Hepatocyte (in vitro differentiated cells): ENCODE measurements around the gene PTPRD. TPM values are rescaled to one million over a fixed set of nuclear protein-coding genes. Genes with fewer than 3 reads are reported as not detected.

ENCODE experiments used
- DNase-seq: peaks from one replicate; pipeline ENCODE4 v3.0.0-alpha.2; 2016; ENCODE audit warnings: low spot score
- H2AFZ ChIP-seq: fragments of 200-600 bp; sonication (generic); 2 replicates; pipeline ENCODE4 v1.6.0; 2016; ENCODE audit warnings: antibody characterized with exemption, mild to moderate bottlenecking
- H3K27ac ChIP-seq: fragments of 200-600 bp; sonication (generic); 2 replicates; pipeline ENCODE4 v1.5.1; 2016; ENCODE audit warnings: mild to moderate bottlenecking
- H3K27me3 ChIP-seq: fragments of 200-600 bp; sonication (generic); 2 replicates; pipeline ENCODE4 v1.6.1; 2016
- H3K36me3 ChIP-seq: fragments of 200-600 bp; sonication (generic); replicated peaks from 2 replicates; pipeline ENCODE4 v1.5.1; 2016; ENCODE audit warnings: low read depth; ENCODE audit not compliant: insufficient read depth
- H3K4me1 ChIP-seq: fragments of 200-600 bp; sonication (generic); 2 replicates; pipeline ENCODE4 v1.5.1; 2016; ENCODE audit warnings: mild to moderate bottlenecking, moderate library complexity; ENCODE audit not compliant: insufficient read depth
- H3K4me2 ChIP-seq: fragments of 200-600 bp; sonication (generic); 2 replicates; pipeline ENCODE4 v1.6.0; 2016
- H3K4me3 ChIP-seq: fragments of 200-600 bp; sonication (generic); 2 replicates; pipeline ENCODE4 v1.5.1; 2016; ENCODE audit warnings: mild to moderate bottlenecking
- H3K79me2 ChIP-seq: fragments of 200-600 bp; sonication (generic); 2 replicates; pipeline ENCODE4 v1.6.0; 2017; ENCODE audit warnings: mild to moderate bottlenecking
- H3K9me2 ChIP-seq: fragments of 200-600 bp; sonication (generic); replicated peaks from 2 replicates; pipeline ENCODE4 v1.6.0; 2017; ENCODE audit warnings: mild to moderate bottlenecking; ENCODE audit not compliant: insufficient read depth
- H3K9me3 ChIP-seq: fragments of 200-600 bp; sonication (generic); 2 replicates; pipeline ENCODE4 v1.5.1; 2016; ENCODE audit warnings: low read depth, mild to moderate bottlenecking
- H4K20me1 ChIP-seq: fragments of 200-600 bp; sonication (generic); 2 replicates; pipeline ENCODE4 v1.6.0; 2016; ENCODE audit warnings: mild to moderate bottlenecking; ENCODE audit not compliant: insufficient read depth, poor library complexity, severe bottlenecking
- EZH2 ChIP-seq: fragments of 200-600 bp; sonication (generic); IDR thresholded peaks from 2 replicates; pipeline ENCODE4 v1.6.1; 2016; ENCODE audit warnings: antibody characterized with exemption, mild to moderate bottlenecking, borderline replicate concordance
- EZH2phosphoT487 ChIP-seq: fragments of 200-600 bp; sonication (generic); IDR thresholded peaks from one replicate; pipeline ENCODE4 v1.6.1; 2018; ENCODE audit warnings: antibody characterized with exemption, mild to moderate bottlenecking, low read depth, moderate library complexity; ENCODE audit not compliant: unreplicated experiment, severe bottlenecking
- WGBS: methylation state at CpG from one replicate; pipeline ENCODE4 v1.1.6; 2016; ENCODE audit warnings: low lambda C conversion rate; ENCODE audit errors: missing lambda C conversion rate; 5-methylcytosine and 5-hydroxymethylcytosine counted together
- polyA plus RNA-seq: library from polyadenylated mRNA; unstranded; fragments of >200 nt; fragmentation: Nextera tagmentation; extraction: Ambion mirVana; gene quantifications from 2 replicates; pipeline ENCODE4 v1.2.1, GENCODE V29; 2016
- total RNA-seq: library from RNA; depleted of rRNA; stranded (reverse); fragments of >200 nt; gene quantifications from 2 replicates; pipeline ENCODE4 v1.2.3, GENCODE V29; 2014
- TF ChIP-seq, protein P1 (sequence below): fragments of 200-600 bp; sonication (generic); IDR thresholded peaks from 2 replicates; pipeline ENCODE4 v1.5.1; 2016; ENCODE audit warnings: antibody characterized with exemption, mild to moderate bottlenecking; ENCODE audit not compliant: poor library complexity

Gene PTPRD
- total and polyA plus RNA-seq, 2 experiments from 2014 or later, result 6.5 to 77.6 TPM

DNA sequence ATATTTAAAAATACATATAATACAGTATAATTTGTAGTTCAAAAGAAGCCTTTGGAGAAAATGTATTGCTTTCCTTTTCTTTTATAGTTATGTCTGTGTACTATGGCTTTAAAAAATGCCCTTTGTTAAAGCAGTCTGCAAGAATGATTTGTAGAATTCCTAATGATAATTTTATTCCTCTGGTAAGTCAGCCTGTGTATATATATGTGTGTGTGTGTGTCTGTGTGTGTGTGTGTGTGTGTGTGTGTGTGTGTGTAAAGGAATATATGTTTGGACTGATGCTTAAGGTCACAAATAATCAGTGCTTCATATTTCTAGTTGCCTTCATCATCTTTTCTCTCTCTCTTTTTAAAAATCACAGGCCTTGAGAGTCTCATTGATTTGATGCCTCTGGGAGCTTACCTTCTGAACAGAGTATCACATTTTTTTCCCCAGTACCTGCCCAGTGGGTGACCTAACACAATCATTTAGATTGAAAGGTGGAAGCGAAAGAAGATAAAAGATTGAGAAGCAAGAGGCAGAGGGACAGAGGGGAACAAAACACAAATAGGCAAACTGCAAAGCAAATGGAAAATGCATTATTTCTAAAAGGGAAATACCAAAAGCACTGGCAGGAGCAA, 2104.0 kb downstream of the PTPRD start:
- no peaks in the 10 kb centered on the region for H3K9me3 ChIP-seq
- no peak for DNase-seq
- no peak overlapping the region for H3K27ac ChIP-seq

DNA sequence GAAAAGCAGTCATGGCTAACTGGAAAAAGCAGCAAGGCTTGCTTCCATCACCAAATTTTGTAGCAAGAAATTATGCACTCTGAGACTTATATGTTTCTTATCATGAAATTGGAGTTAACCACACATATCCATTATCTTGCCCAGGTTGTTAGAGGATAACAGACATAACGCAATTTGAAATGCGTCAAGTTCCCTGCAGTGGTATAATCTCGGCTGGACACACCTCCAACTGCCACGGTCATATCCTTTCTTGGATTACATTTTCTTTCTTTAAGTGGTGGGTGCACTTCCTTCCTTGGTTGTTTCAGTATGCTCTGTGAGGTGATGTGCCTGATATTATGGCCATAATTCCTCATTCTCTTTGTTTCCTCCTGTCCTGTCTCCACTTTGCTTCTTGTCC, 2118.2 kb downstream of the PTPRD start:
- WGBS, result 89% methylated on average over 4 of the region's 4 CpGs

More for the DNA sequence above, 2104.0 kb downstream of the PTPRD start:
- Histone ChIP-seq H3K9me2 (no peaks in the 10 kb centered on the region), H3K4me3 (no peak overlapping the region), H4K20me1 (no peaks in the 10 kb centered on the region), H3K4me1 (no peaks in the 10 kb centered on the region), H3K4me2 (no peak overlapping the region), H3K27me3 (no peaks in the 10 kb centered on the region), H3K36me3 (no peaks in the 10 kb centered on the region), H3K79me2 (no peaks in the 10 kb centered on the region), H2AFZ (no peak overlapping the region)
- WGBS, result 96% methylated on average over 1 of the region's 1 CpG
- TF ChIP-seq EZH2, result no peak
- TF ChIP-seq, protein P1, sequence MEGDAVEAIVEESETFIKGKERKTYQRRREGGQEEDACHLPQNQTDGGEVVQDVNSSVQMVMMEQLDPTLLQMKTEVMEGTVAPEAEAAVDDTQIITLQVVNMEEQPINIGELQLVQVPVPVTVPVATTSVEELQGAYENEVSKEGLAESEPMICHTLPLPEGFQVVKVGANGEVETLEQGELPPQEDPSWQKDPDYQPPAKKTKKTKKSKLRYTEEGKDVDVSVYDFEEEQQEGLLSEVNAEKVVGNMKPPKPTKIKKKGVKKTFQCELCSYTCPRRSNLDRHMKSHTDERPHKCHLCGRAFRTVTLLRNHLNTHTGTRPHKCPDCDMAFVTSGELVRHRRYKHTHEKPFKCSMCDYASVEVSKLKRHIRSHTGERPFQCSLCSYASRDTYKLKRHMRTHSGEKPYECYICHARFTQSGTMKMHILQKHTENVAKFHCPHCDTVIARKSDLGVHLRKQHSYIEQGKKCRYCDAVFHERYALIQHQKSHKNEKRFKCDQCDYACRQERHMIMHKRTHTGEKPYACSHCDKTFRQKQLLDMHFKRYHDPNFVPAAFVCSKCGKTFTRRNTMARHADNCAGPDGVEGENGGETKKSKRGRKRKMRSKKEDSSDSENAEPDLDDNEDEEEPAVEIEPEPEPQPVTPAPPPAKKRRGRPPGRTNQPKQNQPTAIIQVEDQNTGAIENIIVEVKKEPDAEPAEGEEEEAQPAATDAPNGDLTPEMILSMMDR, result no peak
- no peak for TF ChIP-seq EZH2phosphoT487

DNA sequence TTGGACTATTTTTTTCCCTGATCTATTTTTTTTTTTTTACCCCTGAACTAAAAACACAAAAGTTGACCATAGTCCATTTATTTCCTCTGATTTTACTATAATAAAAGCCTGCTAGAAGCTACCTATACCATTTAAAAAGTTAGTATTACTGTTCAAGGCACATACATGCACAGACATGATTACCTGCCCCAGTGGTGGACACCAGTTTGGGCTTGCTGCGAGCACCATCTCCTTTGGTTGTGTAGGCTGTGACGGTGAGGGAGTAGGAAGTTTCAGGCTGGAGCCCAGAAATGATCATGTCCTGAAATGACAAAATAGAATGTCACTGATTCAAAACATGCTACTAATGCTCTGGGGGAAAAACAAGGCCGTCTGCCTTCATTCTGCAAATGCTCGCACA, 2120.1 kb downstream of the PTPRD start:
- TF ChIP-seq EZH2, result no peak
- no peak for TF ChIP-seq EZH2phosphoT487
- TF ChIP-seq, protein P1, result no peak
- Histone ChIP-seq H3K36me3 (no peaks in the 10 kb centered on the region), H3K9me3 (no peaks in the 10 kb centered on the region), H3K79me2 (no peaks in the 10 kb centered on the region), H3K4me2 (no peak overlapping the region), H3K27me3 (no peaks in the 10 kb centered on the region), H3K9me2 (no peaks in the 10 kb centered on the region), H3K4me3 (no peak overlapping the region), H3K4me1 (peaks cover 3% of the 10 kb centered on the region), H3K27ac (no peak overlapping the region), H2AFZ (no peak overlapping the region), H4K20me1 (no peaks in the 10 kb centered on the region)
- WGBS, result 96% methylated on average over 4 of the region's 4 CpGs
- no peak for DNase-seq

More for the DNA sequence above, 2118.2 kb downstream of the PTPRD start:
- Histone ChIP-seq H2AFZ (no peak overlapping the region), H3K9me3 (no peaks in the 10 kb centered on the region), H3K36me3 (no peaks in the 10 kb centered on the region), H3K27ac (no peak overlapping the region), H3K27me3 (no peaks in the 10 kb centered on the region), H3K4me3 (no peak overlapping the region), H3K9me2 (no peaks in the 10 kb centered on the region), H4K20me1 (no peaks in the 10 kb centered on the region), H3K4me1 (peaks cover 3% of the 10 kb centered on the region), H3K4me2 (no peak overlapping the region), H3K79me2 (no peaks in the 10 kb centered on the region)
- TF ChIP-seq EZH2phosphoT487 (no peak), EZH2 (no peak)
- TF ChIP-seq, protein P1, result no peak
- no peak for DNase-seq
